A549 (cell line): ENCODE data around the gene TMEM247. TPM values are rescaled to one million over a fixed set of nuclear protein-coding genes. Genes with fewer than 3 reads are reported as not detected.

Experiments
- ATAC-seq, 2 experiments: fragments of 200-7000 bp in 1 of 2; fragments of >200 bp in 1 of 2; cut with Nextera tagmentation in 1 of 2; cut with Tn5 transposase in 1 of 2; 3 replicates each; pipeline versions ENCODE4 v1.8.0 to v1.9.1; 2018 to 2020; ENCODE audit warnings: mild to moderate bottlenecking in 1 of 2, moderate library complexity in 1 of 2
- CTCF ChIA-PET: fragments of 300-600 bp; sonication (Branson Sonifier 250); formaldehyde crosslinking; extraction: SDS; loops from one replicate; lab custom pipeline; 2021; ENCODE audit warnings: antibody characterized with exemption, inconsistent platforms; lab: Yijun Ruan, JAX
- POLR2A ChIA-PET: fragments of 350-600 bp; formaldehyde crosslinking; extraction: SDS; loops from one replicate; lab custom pipeline; 2021; ENCODE audit warnings: antibody characterized with exemption, inconsistent platforms; lab: Yijun Ruan, JAX
- DNase-seq, 2 experiments: peaks; one replicate each; pipeline versions ENCODE4 v3.0.0 to v3.0.0-alpha.2; 2011 to 2016; ENCODE audit warnings: low read depth in 1 of 2, low spot score in 1 of 2
- FAIRE-seq: peaks from 2 replicates; lab custom pipeline; 2011; peaks lifted over from hg19 to GRCh38; lab: Jason Lieb, UNC
- H3K27ac ChIP-seq, 2 experiments: fragments of >200 bp; sonication (Bioruptor Twin); formaldehyde crosslinking; 3 replicates each; pipeline ENCODE4 v1.5.1; 2016 to 2017
- H3K4me1 ChIP-seq: fragments of >200 bp; sonication (Bioruptor Twin); formaldehyde crosslinking; 3 replicates; pipeline ENCODE4 v1.6.1; 2016
- H3K4me2 ChIP-seq: fragments of >200 bp; sonication (Bioruptor Twin); formaldehyde crosslinking; 3 replicates; pipeline ENCODE4 v1.6.1; 2016
- H3K4me3 ChIP-seq: fragments of >200 bp; sonication (Bioruptor Twin); formaldehyde crosslinking; 3 replicates; pipeline ENCODE4 v1.5.1; 2016
- H3K9me3 ChIP-seq: fragments of >200 bp; sonication (Bioruptor Twin); formaldehyde crosslinking; 3 replicates; pipeline ENCODE4 v1.6.1; 2016
- CBX2 ChIP-seq: fragments of 200-600 bp; sonication (generic); IDR thresholded peaks from 2 replicates; pipeline ENCODE4 v1.6.1; 2016; ENCODE audit warnings: low read depth, mild to moderate bottlenecking, borderline replicate concordance
- CBX8 ChIP-seq: fragments of 200-600 bp; sonication (generic); IDR thresholded peaks from 2 replicates; pipeline ENCODE4 v1.6.1; 2016
- FOSB ChIP-seq: fragments of 250-450 bp; sonication (Bioruptor Pico); IDR thresholded peaks from 2 replicates; pipeline ENCODE4 v1.5.0; 2020; ENCODE audit warnings: mild to moderate bottlenecking, moderate library complexity
- HOXB13 ChIP-seq: fragments of 250-450 bp; sonication (Bioruptor Pico); IDR thresholded peaks from 2 replicates; pipeline ENCODE4 v1.5.0; 2020; ENCODE audit warnings: low read depth, mild to moderate bottlenecking, moderate library complexity
- JUNB ChIP-seq: fragments of >200 bp; sonication (Bioruptor Twin); formaldehyde crosslinking; IDR thresholded peaks from 2 replicates; pipeline ENCODE4 v1.6.1; 2016
- KDM5A ChIP-seq: fragments of 200-600 bp; sonication (generic); IDR thresholded peaks from 2 replicates; pipeline ENCODE4 v1.6.1; 2016; ENCODE audit warnings: antibody characterized with exemption, mild to moderate bottlenecking
- MYC ChIP-seq: IDR thresholded peaks from 2 replicates; pipeline ENCODE4 v1.6.1; 2012; ENCODE audit warnings: mild to moderate bottlenecking, inconsistent platforms, low read length, improper control_type of control experiment, borderline replicate concordance
- NPAS2 ChIP-seq: fragments of 250-450 bp; sonication (Bioruptor Pico); IDR thresholded peaks from 2 replicates; pipeline ENCODE4 v1.8.0; 2022; ENCODE audit warnings: mild to moderate bottlenecking, moderate library complexity, borderline replicate concordance
- PBX3 ChIP-seq: IDR thresholded peaks from 2 replicates; pipeline ENCODE4 v1.6.1; 2012
- RARB ChIP-seq: fragments of 250-450 bp; sonication (Bioruptor Pico); IDR thresholded peaks from 2 replicates; pipeline ENCODE4 v1.8.0; 2021; ENCODE audit warnings: mild to moderate bottlenecking, moderate library complexity
- TFCP2L1 ChIP-seq: fragments of 250-450 bp; sonication (Bioruptor Pico); IDR thresholded peaks from 2 replicates; pipeline ENCODE4 v1.5.0; 2021; ENCODE audit warnings: mild to moderate bottlenecking
- ZFP36 ChIP-seq: fragments of 450-650 bp; IDR thresholded peaks from 2 replicates; pipeline ENCODE4 v1.6.1; 2014; ENCODE audit warnings: borderline replicate concordance; ENCODE audit not compliant: partially characterized antibody
- WGBS: methylation state at CpG from one replicate; pipeline ENCODE4 v1.1.6; 2017; ENCODE audit errors: missing lambda C conversion rate; 5-methylcytosine and 5-hydroxymethylcytosine counted together
- polyA plus RNA-seq, 4 experiments: library from polyadenylated mRNA; depleted of rRNA in 3 of 4; stranded (reverse); fragments of >200 nt; fragmentation: RNase III in 1 of 4; extraction: RNeasy Plus Mini Kit Qiagen cat#74134 plus additional on column Dnase treatment in 1 of 4; gene quantifications; 2 replicates in 3 of 4; 3 replicates in 1 of 4; pipeline ENCODE4 v1.2.3, GENCODE V29; 2011 to 2017
- TF ChIP-seq, protein P1 (sequence below): fragments of >200 bp; sonication (Bioruptor Twin); formaldehyde crosslinking; IDR thresholded peaks from 3 replicates; pipeline ENCODE4 v1.6.1; 2016
- TF ChIP-seq, protein P2 (sequence below): fragments of 150-350 bp; IDR thresholded peaks from 2 replicates; pipeline ENCODE4 v1.6.1; 2014; ENCODE audit warnings: low read depth, mild to moderate bottlenecking, low read length
- TF ChIP-seq, protein P3 (sequence below): IDR thresholded peaks from 2 replicates; pipeline ENCODE4 v1.6.1; 2012
- TF ChIP-seq, protein P4 (sequence below): fragments of 200-600 bp; sonication (generic); IDR thresholded peaks from 2 replicates; pipeline ENCODE4 v1.6.1; 2016; ENCODE audit warnings: antibody characterized with exemption, mild to moderate bottlenecking, moderate library complexity

The TMEM247 gene
- polyA plus RNA-seq, 2 of the 4 experiments (the other 2 are of a cell fraction) = not detected

DNA sequence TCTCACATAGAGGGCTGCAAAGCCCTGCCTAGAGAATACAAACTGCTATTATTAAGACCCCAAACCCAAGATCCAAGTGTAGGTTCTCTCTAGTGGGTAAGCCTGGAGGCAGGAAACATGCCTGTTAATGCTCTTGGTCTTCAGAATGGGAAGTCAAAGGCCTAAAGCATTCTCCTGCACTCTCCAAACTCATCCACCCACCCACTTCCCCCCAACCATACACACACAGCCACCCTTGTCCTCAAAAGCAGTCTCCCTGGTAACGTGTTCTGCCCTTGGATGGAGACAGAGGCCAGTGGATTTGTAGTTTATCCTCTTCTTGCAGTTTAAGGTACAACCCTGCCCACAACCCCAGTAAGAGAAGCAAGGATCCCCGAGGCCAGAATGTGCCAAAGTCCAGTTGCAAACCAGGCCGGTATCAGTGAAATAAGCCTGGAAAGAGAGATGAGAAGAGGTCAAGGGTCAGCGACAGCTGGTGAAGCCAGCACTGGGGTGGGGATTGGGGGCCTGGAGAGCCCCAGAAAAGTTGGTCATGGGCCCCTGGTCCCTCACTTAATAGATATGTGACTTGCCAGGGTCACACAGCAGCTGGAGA is 23.0 kb downstream of the TMEM247 start:
- ChIA-PET CTCF (no interaction called here), POLR2A (no interaction called here)
- ATAC-seq = no peak
- TF ChIP-seq, protein P1, sequence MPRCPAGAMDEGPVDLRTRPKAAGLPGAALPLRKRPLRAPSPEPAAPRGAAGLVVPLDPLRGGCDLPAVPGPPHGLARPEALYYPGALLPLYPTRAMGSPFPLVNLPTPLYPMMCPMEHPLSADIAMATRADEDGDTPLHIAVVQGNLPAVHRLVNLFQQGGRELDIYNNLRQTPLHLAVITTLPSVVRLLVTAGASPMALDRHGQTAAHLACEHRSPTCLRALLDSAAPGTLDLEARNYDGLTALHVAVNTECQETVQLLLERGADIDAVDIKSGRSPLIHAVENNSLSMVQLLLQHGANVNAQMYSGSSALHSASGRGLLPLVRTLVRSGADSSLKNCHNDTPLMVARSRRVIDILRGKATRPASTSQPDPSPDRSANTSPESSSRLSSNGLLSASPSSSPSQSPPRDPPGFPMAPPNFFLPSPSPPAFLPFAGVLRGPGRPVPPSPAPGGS = no peak
- TF ChIP-seq ZFP36 (no peak), MYC (no peak), FOSB (CRISPR knock-in tag) (no peak), HOXB13 (CRISPR knock-in tag) (no peak), CBX2 (no peak), TFCP2L1 (CRISPR knock-in tag) (no peak)
- Histone ChIP-seq H3K9me3 (no peaks in the 10 kb centered on the region), H3K27ac (no peak overlapping the region), H3K4me3 (no peak overlapping the region), H3K4me2 (no peak overlapping the region), H3K4me1 (peaks cover 10% of the 10 kb centered on the region; the same call in 2 of the 3 replicates)
- no peak for FAIRE-seq
- DNase-seq = no peak
- 74% methylated on average over 4 of the region's 4 CpGs for WGBS

DNA sequence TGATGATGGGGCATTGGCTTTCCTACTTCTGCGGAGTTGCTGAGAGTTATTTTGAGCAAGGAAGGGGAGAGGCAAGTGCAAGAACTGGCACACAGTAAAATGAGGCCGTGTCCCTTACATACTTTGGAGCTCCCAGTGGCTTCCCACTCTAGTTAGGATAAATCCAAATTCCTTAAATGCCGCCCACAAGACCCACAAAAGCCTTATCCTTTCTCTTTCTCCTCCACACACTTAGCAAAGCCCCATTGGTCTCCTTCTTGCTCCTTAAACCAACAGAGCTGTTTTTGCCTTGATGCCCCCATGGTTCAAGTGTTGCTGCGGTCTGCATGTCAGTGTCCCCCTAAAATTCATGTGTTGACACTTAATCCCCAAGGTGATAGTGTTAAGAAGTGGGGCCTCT is 24.3 kb downstream of the TMEM247 start:
- peaks cover 10% of the 10 kb centered on the region; the same call in 2 of the 3 replicates for H3K4me1 ChIP-seq
- CTCF ChIA-PET = interaction anchor here (0.6 to 0.9 kb wide), 2 partner anchors 14 to 27 kb away, joined by 3 read pairs; no protein-coding TSS in a partner anchor
- FAIRE-seq (no peak), DNase-seq (no peak), ATAC-seq (no peak)
- TF ChIP-seq MYC (no peak), KDM5A (no peak), ZFP36 (no peak), RARB (CRISPR knock-in tag) (no peak), JUNB (no peak), NPAS2 (CRISPR knock-in tag) (no peak)
- TF ChIP-seq, protein P2, sequence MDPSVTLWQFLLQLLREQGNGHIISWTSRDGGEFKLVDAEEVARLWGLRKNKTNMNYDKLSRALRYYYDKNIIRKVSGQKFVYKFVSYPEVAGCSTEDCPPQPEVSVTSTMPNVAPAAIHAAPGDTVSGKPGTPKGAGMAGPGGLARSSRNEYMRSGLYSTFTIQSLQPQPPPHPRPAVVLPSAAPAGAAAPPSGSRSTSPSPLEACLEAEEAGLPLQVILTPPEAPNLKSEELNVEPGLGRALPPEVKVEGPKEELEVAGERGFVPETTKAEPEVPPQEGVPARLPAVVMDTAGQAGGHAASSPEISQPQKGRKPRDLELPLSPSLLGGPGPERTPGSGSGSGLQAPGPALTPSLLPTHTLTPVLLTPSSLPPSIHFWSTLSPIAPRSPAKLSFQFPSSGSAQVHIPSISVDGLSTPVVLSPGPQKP = no peak
- TF ChIP-seq, protein P3, sequence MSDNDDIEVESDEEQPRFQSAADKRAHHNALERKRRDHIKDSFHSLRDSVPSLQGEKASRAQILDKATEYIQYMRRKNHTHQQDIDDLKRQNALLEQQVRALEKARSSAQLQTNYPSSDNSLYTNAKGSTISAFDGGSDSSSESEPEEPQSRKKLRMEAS = no peak
- H3K27ac ChIP-seq = no peak overlapping the region
- 60% methylated on average over 4 of the region's 4 CpGs for WGBS
- H3K4me2 ChIP-seq = no peak overlapping the region
- H3K4me3 ChIP-seq = no peak overlapping the region
- no peaks in the 10 kb centered on the region for H3K9me3 ChIP-seq
- POLR2A ChIA-PET = no interaction called here

DNA sequence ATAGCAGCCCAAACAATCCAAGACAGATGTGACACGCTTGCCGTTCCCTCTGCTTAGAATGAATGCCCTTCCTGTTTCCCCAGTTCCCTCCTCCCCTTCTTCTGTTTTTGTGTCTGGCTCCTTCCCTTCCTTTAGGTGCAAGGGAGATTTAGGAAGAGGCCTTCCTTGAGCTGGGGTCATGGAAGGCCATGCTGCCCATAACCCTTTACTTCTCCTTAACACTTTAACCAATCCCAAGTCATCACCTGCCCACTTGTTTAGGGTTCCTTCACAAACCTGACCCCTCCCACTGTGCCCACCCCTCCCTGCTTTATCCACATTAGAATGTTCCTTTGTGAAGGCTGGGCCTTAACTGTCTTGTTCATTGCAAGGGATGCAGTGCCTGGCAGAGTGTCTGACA is 24.9 kb downstream of the TMEM247 start:
- Histone ChIP-seq H3K4me1 (peaks cover 8% of the 10 kb centered on the region; the same call in 2 of the 3 replicates), H3K9me3 (no peaks in the 10 kb centered on the region), H3K4me2 (no peak overlapping the region), H3K27ac (no peak overlapping the region), H3K4me3 (no peak overlapping the region)
- CTCF ChIA-PET = no interaction called here
- POLR2A ChIA-PET = no interaction called here
- no peak for TF ChIP-seq CBX8
- TF ChIP-seq, protein P4, sequence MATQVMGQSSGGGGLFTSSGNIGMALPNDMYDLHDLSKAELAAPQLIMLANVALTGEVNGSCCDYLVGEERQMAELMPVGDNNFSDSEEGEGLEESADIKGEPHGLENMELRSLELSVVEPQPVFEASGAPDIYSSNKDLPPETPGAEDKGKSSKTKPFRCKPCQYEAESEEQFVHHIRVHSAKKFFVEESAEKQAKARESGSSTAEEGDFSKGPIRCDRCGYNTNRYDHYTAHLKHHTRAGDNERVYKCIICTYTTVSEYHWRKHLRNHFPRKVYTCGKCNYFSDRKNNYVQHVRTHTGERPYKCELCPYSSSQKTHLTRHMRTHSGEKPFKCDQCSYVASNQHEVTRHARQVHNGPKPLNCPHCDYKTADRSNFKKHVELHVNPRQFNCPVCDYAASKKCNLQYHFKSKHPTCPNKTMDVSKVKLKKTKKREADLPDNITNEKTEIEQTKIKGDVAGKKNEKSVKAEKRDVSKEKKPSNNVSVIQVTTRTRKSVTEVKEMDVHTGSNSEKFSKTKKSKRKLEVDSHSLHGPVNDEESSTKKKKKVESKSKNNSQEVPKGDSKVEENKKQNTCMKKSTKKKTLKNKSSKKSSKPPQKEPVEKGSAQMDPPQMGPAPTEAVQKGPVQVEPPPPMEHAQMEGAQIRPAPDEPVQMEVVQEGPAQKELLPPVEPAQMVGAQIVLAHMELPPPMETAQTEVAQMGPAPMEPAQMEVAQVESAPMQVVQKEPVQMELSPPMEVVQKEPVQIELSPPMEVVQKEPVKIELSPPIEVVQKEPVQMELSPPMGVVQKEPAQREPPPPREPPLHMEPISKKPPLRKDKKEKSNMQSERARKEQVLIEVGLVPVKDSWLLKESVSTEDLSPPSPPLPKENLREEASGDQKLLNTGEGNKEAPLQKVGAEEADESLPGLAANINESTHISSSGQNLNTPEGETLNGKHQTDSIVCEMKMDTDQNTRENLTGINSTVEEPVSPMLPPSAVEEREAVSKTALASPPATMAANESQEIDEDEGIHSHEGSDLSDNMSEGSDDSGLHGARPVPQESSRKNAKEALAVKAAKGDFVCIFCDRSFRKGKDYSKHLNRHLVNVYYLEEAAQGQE = no peak
- no peak for TF ChIP-seq RARB (CRISPR knock-in tag)
- TF ChIP-seq PBX3 = no peak
- DNase-seq = no peak
- 89% methylated on average over 2 of the region's 2 CpGs for WGBS
- FAIRE-seq = no peak
- ATAC-seq = no peak
